HepG2 (cell line): Measurements from ENCODE around the gene MRPS21. TPM values are rescaled to one million over a fixed set of nuclear protein-coding genes. Genes with fewer than 3 reads are reported as not detected.

Experiments used
- GTF3A ChIP-seq: sonication (generic); formaldehyde crosslinking; conservative IDR thresholded peaks from 2 replicates; pipeline ENCODE4 v1.4.0; 2020; ENCODE audit warnings: mild to moderate bottlenecking, missing genetic modification reagents
- HHEX ChIP-seq: IDR thresholded peaks from 2 replicates; pipeline ENCODE4 v1.6.1; 2016; ENCODE audit warnings: control low read depth
- NCOA2 ChIP-seq: sonication (generic); formaldehyde crosslinking; IDR thresholded peaks from 2 replicates; pipeline ENCODE4 v1.8.0; 2022; ENCODE audit warnings: inconsistent platforms
- RFXANK ChIP-seq: IDR thresholded peaks from 2 replicates; pipeline ENCODE4 v1.6.1; 2016
- RNF2 ChIP-seq: fragments of 450-650 bp; conservative IDR thresholded peaks from 2 replicates; pipeline ENCODE4 v1.6.1; 2016; ENCODE audit warnings: low read depth
- SATB2 ChIP-seq: sonication (generic); formaldehyde crosslinking; IDR thresholded peaks from 2 replicates; pipeline ENCODE4 v1.5.0; 2020; ENCODE audit warnings: missing genetic modification reagents
- SRSF1 ChIP-seq: fragments of 200-400 bp; formaldehyde crosslinking; optimal IDR thresholded peaks from 2 replicates; pipeline ENCODE3; 2017; ENCODE audit warnings: mild to moderate bottlenecking, low read depth, low read length, moderate library complexity
- TCF7L2 ChIP-seq: IDR thresholded peaks from 2 replicates; pipeline ENCODE4 v1.6.1; 2011; ENCODE audit warnings: mild to moderate bottlenecking, low read depth, low read length, moderate library complexity
- ZBTB1 ChIP-seq: sonication (generic); formaldehyde crosslinking; IDR thresholded peaks from 2 replicates; pipeline ENCODE4 v1.4.0; 2020; ENCODE audit warnings: missing genetic modification reagents, borderline replicate concordance
- ZBTB7B ChIP-seq: sonication (generic); formaldehyde crosslinking; IDR thresholded peaks from 2 replicates; pipeline ENCODE4 v1.4.0; 2020; ENCODE audit warnings: missing genetic modification reagents
- ZEB1 ChIP-seq: IDR thresholded peaks from 2 replicates; pipeline ENCODE4 v1.6.1; 2012; ENCODE audit warnings: mild to moderate bottlenecking, low read depth, inconsistent platforms; ENCODE audit not compliant: insufficient replicate concordance
- ZNF260 ChIP-seq: sonication (generic); formaldehyde crosslinking; IDR thresholded peaks from 2 replicates; pipeline ENCODE4 v1.4.0; 2020; ENCODE audit warnings: missing genetic modification reagents, low read depth, mild to moderate bottlenecking, borderline replicate concordance
- ZNF543 ChIP-seq: sonication (generic); formaldehyde crosslinking; IDR thresholded peaks from 2 replicates; pipeline ENCODE4 v1.4.0; 2020; ENCODE audit warnings: mild to moderate bottlenecking, missing genetic modification reagents
- ZNF749 ChIP-seq: sonication (generic); formaldehyde crosslinking; IDR thresholded peaks from 2 replicates; pipeline ENCODE4 v1.8.0; 2022; ENCODE audit warnings: mild to moderate bottlenecking, missing genetic modification reagents, moderate library complexity, borderline replicate concordance
- ZNF816 ChIP-seq: sonication (generic); formaldehyde crosslinking; IDR thresholded peaks from 2 replicates; pipeline ENCODE4 v1.8.0; 2022; ENCODE audit warnings: missing genetic modification reagents, mild to moderate bottlenecking, borderline replicate concordance
- polyA plus RNA-seq, 8 experiments: library from polyadenylated mRNA; depleted of rRNA in 3 of 8; stranded (reverse) in 7 of 8; unstranded in 1 of 8; fragments of >200 nt; fragmentation: Illumina TruSeq in 4 of 8; extraction: Trizol in 4 of 8; gene quantifications; 2 replicates each; pipeline versions ENCODE4 v1.2.1 to v1.2.3, GENCODE V29; 2011 to 2016; ENCODE audit warnings: low read depth in 4 of 8, missing spikeins in 1 of 8, mixed read lengths in 1 of 8; ENCODE audit not compliant: insufficient read depth in 1 of 8
- total RNA-seq, 5 experiments: library from RNA; depleted of rRNA; stranded (reverse); fragments of >200 nt; fragmentation: Illumina TruSeq; extraction: Trizol; gene quantifications; 2 replicates each; pipeline ENCODE4 v1.2.3, GENCODE V29; 2016; ENCODE audit warnings: low read depth in 1 of 5
- TF ChIP-seq, protein P1 (sequence below): sonication (generic); formaldehyde crosslinking; IDR thresholded peaks from 2 replicates; pipeline ENCODE4 v1.4.0; 2020; ENCODE audit warnings: mild to moderate bottlenecking, low read depth, missing genetic modification reagents
- TF ChIP-seq, protein P2 (sequence below): sonication (generic); formaldehyde crosslinking; IDR thresholded peaks from 2 replicates; pipeline ENCODE4 v1.5.1; 2020; ENCODE audit warnings: missing genetic modification reagents, mild to moderate bottlenecking, borderline replicate concordance
- TF ChIP-seq, protein P3 (sequence below), 2 experiments: fragments of 450-650 bp in 1 of 2; sonication (generic) in 1 of 2; formaldehyde crosslinking; IDR thresholded peaks; 2 replicates each; pipeline versions ENCODE4 v1.5.0 to v1.8.0; 2020 to 2022; ENCODE audit warnings: mild to moderate bottlenecking in 1 of 2, missing genetic modification reagents in 1 of 2
- TF ChIP-seq, protein P4 (sequence below): IDR thresholded peaks from 2 replicates; pipeline ENCODE4 v1.6.1; 2016; ENCODE audit warnings: missing compliant biosample characterization, missing genetic modification reagents, borderline replicate concordance
- TF ChIP-seq, protein P5 (sequence below): sonication (generic); formaldehyde crosslinking; IDR thresholded peaks from 2 replicates; pipeline ENCODE4 v1.5.0; 2020; ENCODE audit warnings: missing genetic modification reagents
- TF ChIP-seq, protein P6 (sequence below): sonication (generic); formaldehyde crosslinking; IDR thresholded peaks from 2 replicates; pipeline ENCODE4 v1.4.0; 2020; ENCODE audit warnings: mild to moderate bottlenecking, missing genetic modification reagents

The MRPS21 gene
- total and polyA plus RNA-seq, 2 of the 13 experiments (the other 11 are each of a cell fraction or from before 2014, with no cell fraction given): 59.4 to 64.2 TPM

DNA sequence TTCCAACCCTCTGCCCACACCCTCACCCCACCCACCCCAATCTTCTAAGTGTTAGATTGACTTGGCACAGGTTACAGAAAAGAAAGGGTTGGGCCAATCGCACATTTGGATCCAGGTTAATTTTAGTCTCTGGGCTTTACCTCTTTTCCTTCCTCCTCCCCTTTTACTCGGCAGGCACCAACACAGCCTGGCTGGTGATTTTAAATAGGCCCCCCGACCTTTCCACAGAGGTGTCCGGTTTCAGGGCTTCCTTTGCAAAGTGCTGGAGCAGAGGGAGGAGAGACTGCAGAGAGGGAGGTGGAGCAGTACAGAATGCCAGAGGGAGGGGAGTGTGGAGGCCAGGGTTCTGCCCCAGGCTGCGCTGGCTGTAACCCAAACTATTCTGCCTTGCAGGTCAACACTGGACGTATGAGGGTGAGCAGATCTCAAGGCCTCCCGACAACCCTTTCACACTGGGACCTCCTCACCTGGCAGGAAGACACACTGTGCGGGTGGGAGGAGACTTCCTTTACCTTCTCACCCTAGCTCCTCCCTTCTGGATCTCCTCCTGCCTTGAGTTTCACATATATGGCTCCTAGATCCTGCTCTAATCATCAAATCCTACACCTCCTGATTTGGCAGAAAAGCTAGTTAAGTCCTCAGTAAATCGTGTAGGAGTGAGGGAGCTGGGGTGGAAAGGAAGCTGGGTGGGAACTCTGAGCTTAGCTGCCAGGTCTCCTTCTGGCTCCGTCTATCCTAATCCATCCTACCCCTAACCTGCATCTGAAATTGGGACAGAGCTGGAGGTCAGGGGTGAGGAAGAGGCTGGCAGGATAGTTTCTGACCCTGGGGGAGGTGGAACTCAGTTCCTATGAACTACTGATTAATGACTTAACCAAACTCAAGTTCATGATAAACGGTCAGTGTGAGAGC is 33.6 kb upstream of the MRPS21 start (continued):
- TF ChIP-seq SATB2 (no peak), ZNF816 (no peak), HHEX (CRISPR knock-in tag) (no peak), ZNF543 (CRISPR knock-in tag) (no peak), ZBTB7B (CRISPR knock-in tag) (no peak), RNF2 (no peak), SRSF1 (no peak), GTF3A (no peak), TCF7L2 (no peak), NCOA2 (CRISPR knock-in tag) (no peak), ZEB1 (no peak), RFXANK (CRISPR knock-in tag) (no peak), ZBTB1 (CRISPR knock-in tag) (no peak), ZNF260 (no peak), ZNF749 (no peak)
- TF ChIP-seq, protein P1, sequence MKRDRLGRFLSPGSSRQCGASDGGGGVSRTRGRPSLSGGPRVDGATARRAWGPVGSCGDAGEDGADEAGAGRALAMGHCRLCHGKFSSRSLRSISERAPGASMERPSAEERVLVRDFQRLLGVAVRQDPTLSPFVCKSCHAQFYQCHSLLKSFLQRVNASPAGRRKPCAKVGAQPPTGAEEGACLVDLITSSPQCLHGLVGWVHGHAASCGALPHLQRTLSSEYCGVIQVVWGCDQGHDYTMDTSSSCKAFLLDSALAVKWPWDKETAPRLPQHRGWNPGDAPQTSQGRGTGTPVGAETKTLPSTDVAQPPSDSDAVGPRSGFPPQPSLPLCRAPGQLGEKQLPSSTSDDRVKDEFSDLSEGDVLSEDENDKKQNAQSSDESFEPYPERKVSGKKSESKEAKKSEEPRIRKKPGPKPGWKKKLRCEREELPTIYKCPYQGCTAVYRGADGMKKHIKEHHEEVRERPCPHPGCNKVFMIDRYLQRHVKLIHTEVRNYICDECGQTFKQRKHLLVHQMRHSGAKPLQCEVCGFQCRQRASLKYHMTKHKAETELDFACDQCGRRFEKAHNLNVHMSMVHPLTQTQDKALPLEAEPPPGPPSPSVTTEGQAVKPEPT: peak; percentile 44; the same call in 1 of the 2 replicates
- TF ChIP-seq, protein P2, sequence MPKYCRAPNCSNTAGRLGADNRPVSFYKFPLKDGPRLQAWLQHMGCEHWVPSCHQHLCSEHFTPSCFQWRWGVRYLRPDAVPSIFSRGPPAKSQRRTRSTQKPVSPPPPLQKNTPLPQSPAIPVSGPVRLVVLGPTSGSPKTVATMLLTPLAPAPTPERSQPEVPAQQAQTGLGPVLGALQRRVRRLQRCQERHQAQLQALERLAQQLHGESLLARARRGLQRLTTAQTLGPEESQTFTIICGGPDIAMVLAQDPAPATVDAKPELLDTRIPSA (CRISPR knock-in tag): no peak
- TF ChIP-seq, protein P3, sequence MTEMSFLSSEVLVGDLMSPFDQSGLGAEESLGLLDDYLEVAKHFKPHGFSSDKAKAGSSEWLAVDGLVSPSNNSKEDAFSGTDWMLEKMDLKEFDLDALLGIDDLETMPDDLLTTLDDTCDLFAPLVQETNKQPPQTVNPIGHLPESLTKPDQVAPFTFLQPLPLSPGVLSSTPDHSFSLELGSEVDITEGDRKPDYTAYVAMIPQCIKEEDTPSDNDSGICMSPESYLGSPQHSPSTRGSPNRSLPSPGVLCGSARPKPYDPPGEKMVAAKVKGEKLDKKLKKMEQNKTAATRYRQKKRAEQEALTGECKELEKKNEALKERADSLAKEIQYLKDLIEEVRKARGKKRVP (CRISPR knock-in tag; IDR thresholded peaks at IDR 0.05): no peak
- TF ChIP-seq, protein P4, sequence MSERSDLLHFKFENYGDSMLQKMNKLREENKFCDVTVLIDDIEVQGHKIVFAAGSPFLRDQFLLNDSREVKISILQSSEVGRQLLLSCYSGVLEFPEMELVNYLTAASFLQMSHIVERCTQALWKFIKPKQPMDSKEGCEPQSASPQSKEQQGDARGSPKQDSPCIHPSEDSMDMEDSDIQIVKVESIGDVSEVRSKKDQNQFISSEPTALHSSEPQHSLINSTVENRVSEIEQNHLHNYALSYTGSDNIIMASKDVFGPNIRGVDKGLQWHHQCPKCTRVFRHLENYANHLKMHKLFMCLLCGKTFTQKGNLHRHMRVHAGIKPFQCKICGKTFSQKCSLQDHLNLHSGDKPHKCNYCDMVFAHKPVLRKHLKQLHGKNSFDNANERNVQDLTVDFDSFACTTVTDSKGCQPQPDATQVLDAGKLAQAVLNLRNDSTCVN (CRISPR knock-in tag): 0 out of 2 replicates have a peak, but pooled peaks have one; percentile 23
- TF ChIP-seq, protein P5, sequence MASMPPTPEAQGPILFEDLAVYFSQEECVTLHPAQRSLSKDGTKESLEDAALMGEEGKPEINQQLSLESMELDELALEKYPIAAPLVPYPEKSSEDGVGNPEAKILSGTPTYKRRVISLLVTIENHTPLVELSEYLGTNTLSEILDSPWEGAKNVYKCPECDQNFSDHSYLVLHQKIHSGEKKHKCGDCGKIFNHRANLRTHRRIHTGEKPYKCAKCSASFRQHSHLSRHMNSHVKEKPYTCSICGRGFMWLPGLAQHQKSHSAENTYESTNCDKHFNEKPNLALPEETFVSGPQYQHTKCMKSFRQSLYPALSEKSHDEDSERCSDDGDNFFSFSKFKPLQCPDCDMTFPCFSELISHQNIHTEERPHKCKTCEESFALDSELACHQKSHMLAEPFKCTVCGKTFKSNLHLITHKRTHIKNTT: no peak
- TF ChIP-seq, protein P6, sequence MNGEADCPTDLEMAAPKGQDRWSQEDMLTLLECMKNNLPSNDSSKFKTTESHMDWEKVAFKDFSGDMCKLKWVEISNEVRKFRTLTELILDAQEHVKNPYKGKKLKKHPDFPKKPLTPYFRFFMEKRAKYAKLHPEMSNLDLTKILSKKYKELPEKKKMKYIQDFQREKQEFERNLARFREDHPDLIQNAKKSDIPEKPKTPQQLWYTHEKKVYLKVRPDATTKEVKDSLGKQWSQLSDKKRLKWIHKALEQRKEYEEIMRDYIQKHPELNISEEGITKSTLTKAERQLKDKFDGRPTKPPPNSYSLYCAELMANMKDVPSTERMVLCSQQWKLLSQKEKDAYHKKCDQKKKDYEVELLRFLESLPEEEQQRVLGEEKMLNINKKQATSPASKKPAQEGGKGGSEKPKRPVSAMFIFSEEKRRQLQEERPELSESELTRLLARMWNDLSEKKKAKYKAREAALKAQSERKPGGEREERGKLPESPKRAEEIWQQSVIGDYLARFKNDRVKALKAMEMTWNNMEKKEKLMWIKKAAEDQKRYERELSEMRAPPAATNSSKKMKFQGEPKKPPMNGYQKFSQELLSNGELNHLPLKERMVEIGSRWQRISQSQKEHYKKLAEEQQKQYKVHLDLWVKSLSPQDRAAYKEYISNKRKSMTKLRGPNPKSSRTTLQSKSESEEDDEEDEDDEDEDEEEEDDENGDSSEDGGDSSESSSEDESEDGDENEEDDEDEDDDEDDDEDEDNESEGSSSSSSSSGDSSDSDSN (CRISPR knock-in tag): 0 out of 2 replicates have a peak, but pooled peaks have one; percentile 30
